Peyer's patch (tissue), 4 donors: Measurements from ENCODE around the gene BARX1.

Experiments
- POLR2A ChIP-seq, 2 donors: fragments of 450-650 bp; IDR thresholded peaks; one replicate each; pipeline ENCODE4 v1.5.1; 2017; ENCODE audit warnings: antibody characterized with exemption in 2 of 2, mild to moderate bottlenecking in 2 of 2, moderate library complexity in 2 of 2
- TF ChIP-seq, protein P1 (sequence below), 6 experiments: fragments of 450-650 bp in 4 of 6; fragments of 200-600 bp in 2 of 6; sonication (generic) in 1 of 6; IDR thresholded peaks; one replicate each; pipeline ENCODE4 v1.5.1; 2017 to 2019; ENCODE audit warnings: antibody characterized with exemption in 6 of 6, mild to moderate bottlenecking in 3 of 6, moderate library complexity in 1 of 6

DNA sequence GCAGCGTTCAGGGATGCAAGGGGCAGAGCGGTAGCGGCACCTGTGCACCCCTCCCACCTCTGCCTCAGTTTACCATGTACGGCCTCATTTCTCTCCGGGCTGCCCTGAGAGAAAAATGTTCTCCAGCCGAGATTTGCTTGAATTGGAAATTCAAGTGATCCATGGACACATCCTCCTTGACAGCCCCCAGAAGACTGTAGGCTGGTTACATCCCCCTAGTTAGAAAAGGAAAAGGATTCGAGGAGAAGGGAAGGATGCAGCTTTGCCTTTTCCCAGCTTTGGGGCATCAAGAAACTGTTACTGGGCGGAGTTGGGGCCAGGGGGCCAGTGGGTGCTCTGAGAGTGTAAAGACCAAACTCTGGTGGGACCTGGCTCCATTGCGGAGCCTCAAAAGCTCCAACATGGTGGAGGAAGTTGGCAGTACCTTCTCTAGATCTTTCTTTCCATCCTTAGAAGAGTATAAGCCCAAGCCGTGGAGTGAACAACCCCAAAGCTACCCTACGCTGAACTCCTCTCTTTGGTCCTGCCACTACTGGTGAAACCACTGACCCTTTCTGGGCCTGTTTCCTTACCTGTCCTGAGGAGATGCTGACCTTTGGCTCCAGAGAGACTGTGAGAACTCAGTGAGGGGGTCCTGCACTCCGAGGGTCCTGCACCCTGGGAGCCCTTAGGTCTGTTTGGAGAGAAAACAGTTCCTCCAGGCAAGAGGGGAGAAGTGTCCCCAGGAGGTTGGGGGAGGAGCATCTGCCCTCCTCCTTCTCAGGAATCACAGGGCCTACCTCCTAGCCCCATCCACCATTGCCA, 1.0 kb upstream of the BARX1 start:
- TF ChIP-seq, protein P1, sequence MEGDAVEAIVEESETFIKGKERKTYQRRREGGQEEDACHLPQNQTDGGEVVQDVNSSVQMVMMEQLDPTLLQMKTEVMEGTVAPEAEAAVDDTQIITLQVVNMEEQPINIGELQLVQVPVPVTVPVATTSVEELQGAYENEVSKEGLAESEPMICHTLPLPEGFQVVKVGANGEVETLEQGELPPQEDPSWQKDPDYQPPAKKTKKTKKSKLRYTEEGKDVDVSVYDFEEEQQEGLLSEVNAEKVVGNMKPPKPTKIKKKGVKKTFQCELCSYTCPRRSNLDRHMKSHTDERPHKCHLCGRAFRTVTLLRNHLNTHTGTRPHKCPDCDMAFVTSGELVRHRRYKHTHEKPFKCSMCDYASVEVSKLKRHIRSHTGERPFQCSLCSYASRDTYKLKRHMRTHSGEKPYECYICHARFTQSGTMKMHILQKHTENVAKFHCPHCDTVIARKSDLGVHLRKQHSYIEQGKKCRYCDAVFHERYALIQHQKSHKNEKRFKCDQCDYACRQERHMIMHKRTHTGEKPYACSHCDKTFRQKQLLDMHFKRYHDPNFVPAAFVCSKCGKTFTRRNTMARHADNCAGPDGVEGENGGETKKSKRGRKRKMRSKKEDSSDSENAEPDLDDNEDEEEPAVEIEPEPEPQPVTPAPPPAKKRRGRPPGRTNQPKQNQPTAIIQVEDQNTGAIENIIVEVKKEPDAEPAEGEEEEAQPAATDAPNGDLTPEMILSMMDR (IDR thresholded peaks at IDR 0.05): no peak
- no peak for TF ChIP-seq POLR2A (IDR thresholded peaks at IDR 0.05)
